ENCODE measurements around the gene GBF1. TPM values are rescaled to one million over a fixed set of nuclear protein-coding genes. Genes with fewer than 3 reads are reported as not detected.

Gene GBF1
- total and polyA plus RNA-seq, 7 donors: 14.1 to 47.1 (median 40.8) TPM

DNA sequence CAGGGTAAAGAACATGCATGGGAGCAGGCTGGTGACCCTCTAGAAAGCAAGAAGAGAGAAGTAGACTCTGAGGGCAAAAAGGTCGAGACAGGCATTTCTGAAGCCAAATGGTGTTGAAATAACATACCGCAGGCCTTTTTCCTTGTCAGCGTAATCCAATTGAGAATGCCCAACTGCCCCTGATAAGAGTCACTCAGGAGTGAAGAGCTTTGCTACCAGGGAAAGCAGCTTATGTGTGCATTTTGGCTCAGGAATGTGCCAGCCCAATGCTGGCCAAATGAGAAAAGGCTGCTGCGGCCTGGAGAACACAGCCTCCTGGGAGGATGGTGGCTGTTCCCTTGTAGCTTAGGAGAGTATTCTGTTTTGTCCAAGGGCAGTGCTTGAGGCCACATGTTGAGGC lies 88.8 kb downstream of the GBF1 start:
- H3K27ac ChIP-seq: peak overlapping the region; percentile 73
- peaks cover 0 to 9% of the 10 kb centered on the region in 2 donors for H3K36me3 ChIP-seq (ENCODE audit: insufficient read depth in 1 of 2, low read depth in 1 of 2)
- WGBS, 3 donors: 24 to 36% (median 30%) methylated on average over 4 of the region's 4 CpGs
- intact Hi-C loops (cut with DNase I): no loop called here
- H3K4me3 ChIP-seq: no peak overlapping the region
- peaks cover 40% of the 10 kb centered on the region for H3K4me1 ChIP-seq
- H3K27me3 ChIP-seq (ENCODE audit: insufficient read depth in 3 of 3, low read length in 2 of 3): no peaks in the 10 kb centered on the region
- no peaks in the 10 kb centered on the region for H3K9me3 ChIP-seq
- DNase-seq (no peak), ATAC-seq (peak; percentile 67 to 82 (median 78))
- no peak for TF ChIP-seq CTCF (IDR thresholded peaks at IDR 0.05)

GRCh38 chr10:102335184-102335583 lies 89.9 kb downstream of the GBF1 start:
- DNase-seq (peak; percentile 60 to 86), ATAC-seq (peak; percentile 80 to 95 (median 90))
- 19 to 32% (median 30%) methylated on average over 3 of the region's 3 CpGs for WGBS, 3 donors
- no peaks in the 10 kb centered on the region for H3K9me3 ChIP-seq
- no peaks in the 10 kb centered on the region for H3K27me3 ChIP-seq (ENCODE audit: insufficient read depth in 3 of 3, low read length in 2 of 3)
- peaks cover 0 to 9% of the 10 kb centered on the region in 2 donors for H3K36me3 ChIP-seq (ENCODE audit: insufficient read depth in 1 of 2, low read depth in 1 of 2)
- H3K4me1 ChIP-seq: peaks cover 38% of the 10 kb centered on the region
- intact Hi-C loops (cut with DNase I): no loop called here
- no peak overlapping the region for H3K4me3 ChIP-seq
- H3K27ac ChIP-seq: peak overlapping the region; percentile 73
- TF ChIP-seq CTCF (IDR thresholded peaks at IDR 0.05): no peak

- intact Hi-C loops (cut with DNase I): no loop called here
- no peaks in the 10 kb centered on the region for H3K27me3 ChIP-seq (ENCODE audit: insufficient read depth in 3 of 3, low read length in 2 of 3)
- ATAC-seq: no peak
Measured at GRCh38 chr10:102341038-102341688, 95.8 kb downstream of the GBF1 start.

GRCh38 chr10:102342458-102342857 lies 97.1 kb downstream of the GBF1 start:
- Histone ChIP-seq H3K9me3 (no peaks in the 10 kb centered on the region), H3K4me1 (peaks cover 1% of the 10 kb centered on the region), H3K4me3 (no peak overlapping the region), H3K27ac (no peak overlapping the region), H3K36me3 (ENCODE audit: insufficient read depth in 1 of 2, low read depth in 1 of 2) (peaks cover 0 to 24% of the 10 kb centered on the region in 2 donors), H3K27me3 (ENCODE audit: insufficient read depth in 3 of 3, low read length in 2 of 3) (no peaks in the 10 kb centered on the region)
- ATAC-seq (no peak), DNase-seq (no peak)
- no peak for TF ChIP-seq CTCF (IDR thresholded peaks at IDR 0.05)
- intact Hi-C loops (cut with DNase I): no loop called here
- WGBS, 3 donors: 27 to 54% (median 49%) methylated on average over 2 of the region's 2 CpGs

More at GRCh38 chr10:102341038-102341688, 95.8 kb downstream of the GBF1 start:
- Histone ChIP-seq H3K9me3 (no peaks in the 10 kb centered on the region), H3K36me3 (ENCODE audit: insufficient read depth in 1 of 2, low read depth in 1 of 2) (peaks cover 0 to 18% of the 10 kb centered on the region in 2 donors), H3K4me1 (peaks cover 3% of the 10 kb centered on the region), H3K4me3 (no peak overlapping the region), H3K27ac (no peak overlapping the region)
- no peak for DNase-seq
- 84 to 91% (median 88%) methylated on average over 2 of the region's 2 CpGs for WGBS, 3 donors
- TF ChIP-seq CTCF (IDR thresholded peaks at IDR 0.05): no peak

- DNase-seq: no peak
- Histone ChIP-seq H3K27me3 (ENCODE audit: insufficient read depth in 3 of 3, low read length in 2 of 3) (no peaks in the 10 kb centered on the region), H3K27ac (no peak overlapping the region), H3K4me1 (peaks cover 6% of the 10 kb centered on the region), H3K36me3 (ENCODE audit: insufficient read depth in 1 of 2, low read depth in 1 of 2) (peaks cover 0 to 24% of the 10 kb centered on the region in 2 donors), H3K4me3 (no peak overlapping the region), H3K9me3 (no peaks in the 10 kb centered on the region)
- 83 to 91% (median 84%) methylated on average over 3 of the region's 3 CpGs for WGBS, 3 donors
- peak in 1 of 4 donors; percentile 19 for ATAC-seq
- intact Hi-C loops (cut with DNase I): no loop called here
- TF ChIP-seq CTCF (IDR thresholded peaks at IDR 0.05): no peak
Measured at GRCh38 chr10:102342958-102343357, 97.6 kb downstream of the GBF1 start.

Data from psoas muscle (tissue), 8 donors.